ENCODE data around the gene STUM. TPM values are rescaled to one million over a fixed set of nuclear protein-coding genes. Genes with fewer than 3 reads are reported as not detected.

Gene STUM
- total and polyA plus RNA-seq, 10 of the 15 experiments (the other 5 are each of a cell fraction or from before 2014, with no cell fraction given) = under 0.01 to 0.15 (median 0.09) TPM; not detected in 5

DNA sequence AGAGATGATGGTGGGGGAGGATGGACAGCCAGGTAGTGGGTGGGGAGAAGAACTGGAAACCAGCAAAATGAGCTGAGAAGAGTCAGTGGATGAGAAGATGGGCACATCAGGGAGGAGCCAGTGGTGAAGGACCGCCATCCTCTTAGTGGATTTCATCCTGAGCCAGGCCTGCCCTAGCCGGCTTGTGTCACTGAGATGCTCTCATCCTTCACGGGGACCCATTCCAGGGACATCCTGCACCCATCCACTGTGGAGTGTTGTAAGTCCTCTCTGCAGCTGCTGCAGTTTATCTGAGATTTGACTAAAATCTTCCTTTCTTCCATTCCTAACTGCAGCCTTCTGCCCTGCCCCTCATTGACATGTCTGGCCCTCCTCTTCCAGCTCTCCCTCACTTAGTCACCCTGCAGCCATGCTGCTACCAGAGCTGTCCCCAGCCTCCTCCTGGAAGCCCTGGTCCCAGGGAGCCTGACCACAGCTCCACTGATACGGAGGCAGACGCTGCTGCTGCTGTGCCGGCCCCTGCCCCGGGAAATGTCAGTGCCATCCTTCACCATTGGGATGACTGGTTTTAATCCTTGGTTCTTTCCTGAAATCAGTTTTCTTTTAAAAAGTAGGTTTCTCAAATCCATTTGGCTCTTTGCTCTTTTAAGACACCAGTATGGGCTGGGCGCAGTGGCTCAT lies 33.2 kb downstream of the STUM start (continued):
- TF ChIP-seq, protein P1, sequence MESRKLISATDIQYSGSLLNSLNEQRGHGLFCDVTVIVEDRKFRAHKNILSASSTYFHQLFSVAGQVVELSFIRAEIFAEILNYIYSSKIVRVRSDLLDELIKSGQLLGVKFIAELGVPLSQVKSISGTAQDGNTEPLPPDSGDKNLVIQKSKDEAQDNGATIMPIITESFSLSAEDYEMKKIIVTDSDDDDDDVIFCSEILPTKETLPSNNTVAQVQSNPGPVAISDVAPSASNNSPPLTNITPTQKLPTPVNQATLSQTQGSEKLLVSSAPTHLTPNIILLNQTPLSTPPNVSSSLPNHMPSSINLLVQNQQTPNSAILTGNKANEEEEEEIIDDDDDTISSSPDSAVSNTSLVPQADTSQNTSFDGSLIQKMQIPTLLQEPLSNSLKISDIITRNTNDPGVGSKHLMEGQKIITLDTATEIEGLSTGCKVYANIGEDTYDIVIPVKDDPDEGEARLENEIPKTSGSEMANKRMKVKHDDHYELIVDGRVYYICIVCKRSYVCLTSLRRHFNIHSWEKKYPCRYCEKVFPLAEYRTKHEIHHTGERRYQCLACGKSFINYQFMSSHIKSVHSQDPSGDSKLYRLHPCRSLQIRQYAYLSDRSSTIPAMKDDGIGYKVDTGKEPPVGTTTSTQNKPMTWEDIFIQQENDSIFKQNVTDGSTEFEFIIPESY (IDR thresholded peaks at IDR 0.05) = no peak
- TF ChIP-seq, protein P2, sequence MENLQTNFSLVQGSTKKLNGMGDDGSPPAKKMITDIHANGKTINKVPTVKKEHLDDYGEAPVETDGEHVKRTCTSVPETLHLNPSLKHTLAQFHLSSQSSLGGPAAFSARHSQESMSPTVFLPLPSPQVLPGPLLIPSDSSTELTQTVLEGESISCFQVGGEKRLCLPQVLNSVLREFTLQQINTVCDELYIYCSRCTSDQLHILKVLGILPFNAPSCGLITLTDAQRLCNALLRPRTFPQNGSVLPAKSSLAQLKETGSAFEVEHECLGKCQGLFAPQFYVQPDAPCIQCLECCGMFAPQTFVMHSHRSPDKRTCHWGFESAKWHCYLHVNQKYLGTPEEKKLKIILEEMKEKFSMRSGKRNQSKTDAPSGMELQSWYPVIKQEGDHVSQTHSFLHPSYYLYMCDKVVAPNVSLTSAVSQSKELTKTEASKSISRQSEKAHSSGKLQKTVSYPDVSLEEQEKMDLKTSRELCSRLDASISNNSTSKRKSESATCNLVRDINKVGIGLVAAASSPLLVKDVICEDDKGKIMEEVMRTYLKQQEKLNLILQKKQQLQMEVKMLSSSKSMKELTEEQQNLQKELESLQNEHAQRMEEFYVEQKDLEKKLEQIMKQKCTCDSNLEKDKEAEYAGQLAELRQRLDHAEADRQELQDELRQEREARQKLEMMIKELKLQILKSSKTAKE (IDR thresholded peaks at IDR 0.05; ENCODE audit: low read depth, poor library complexity, severe bottlenecking) = no peak
- TF ChIP-seq, protein P3, sequence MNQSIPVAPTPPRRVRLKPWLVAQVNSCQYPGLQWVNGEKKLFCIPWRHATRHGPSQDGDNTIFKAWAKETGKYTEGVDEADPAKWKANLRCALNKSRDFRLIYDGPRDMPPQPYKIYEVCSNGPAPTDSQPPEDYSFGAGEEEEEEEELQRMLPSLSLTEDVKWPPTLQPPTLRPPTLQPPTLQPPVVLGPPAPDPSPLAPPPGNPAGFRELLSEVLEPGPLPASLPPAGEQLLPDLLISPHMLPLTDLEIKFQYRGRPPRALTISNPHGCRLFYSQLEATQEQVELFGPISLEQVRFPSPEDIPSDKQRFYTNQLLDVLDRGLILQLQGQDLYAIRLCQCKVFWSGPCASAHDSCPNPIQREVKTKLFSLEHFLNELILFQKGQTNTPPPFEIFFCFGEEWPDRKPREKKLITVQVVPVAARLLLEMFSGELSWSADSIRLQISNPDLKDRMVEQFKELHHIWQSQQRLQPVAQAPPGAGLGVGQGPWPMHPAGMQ (IDR thresholded peaks at IDR 0.05; ENCODE audit: borderline replicate concordance) = no peak

DNA sequence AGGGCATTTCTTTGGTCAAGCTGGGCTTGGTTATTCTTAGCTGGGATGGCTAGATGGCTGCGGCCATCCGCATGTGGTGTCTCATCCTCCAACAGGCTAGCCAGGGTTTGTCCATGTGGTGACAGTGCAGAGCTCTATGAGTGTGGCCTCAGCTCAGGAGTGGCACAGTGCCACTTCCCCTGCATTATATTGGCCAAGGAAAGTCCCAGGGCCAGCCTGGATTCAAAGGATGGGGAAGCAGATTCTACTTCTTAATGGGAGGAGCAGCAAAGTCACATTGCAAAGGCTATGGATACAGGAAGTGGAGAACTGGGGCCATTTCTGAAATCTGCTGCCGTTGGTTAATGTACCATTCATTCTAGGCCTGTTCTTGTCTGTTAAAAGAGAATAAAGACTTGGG lies 34.4 kb downstream of the STUM start:
- H3K27me3 ChIP-seq (replicated peaks in 1 of 2; ENCODE audit: control insufficient read depth in 2 of 2, insufficient read depth in 2 of 2, low read length in 1 of 2) = peaks cover 0 to 2% of the 10 kb centered on the region in 2 experiments; a peak in 3 of 4 replicates
- no TSS peak for BruUV-seq (replicated peaks)
- no peaks in the 10 kb centered on the region for H3K4me1 ChIP-seq (ENCODE audit: control insufficient read depth, insufficient read depth, low read length)
- POLR2A ChIA-PET = no interaction called here
- no peak overlapping the region for H3K4me2 ChIP-seq (ENCODE audit: control insufficient read depth, insufficient read depth)
- DNase-seq (ENCODE audit: low read depth, low spot score) = no peak
- no peak for FAIRE-seq
- no peak overlapping the region for H3K27ac ChIP-seq (ENCODE audit: control insufficient read depth, insufficient read depth)
- no peak overlapping the region for H3K9ac ChIP-seq (ENCODE audit: control insufficient read depth, insufficient read depth, low read length)
- H2AFZ ChIP-seq (ENCODE audit: control insufficient read depth, low read depth, low read length) = no peak overlapping the region
- 76% methylated on average over 3 of the region's 3 CpGs for WGBS (ENCODE audit: insufficient coverage, insufficient replicate concordance, low lambda C conversion rate, missing lambda C conversion rate)
- no peaks in the 10 kb centered on the region for H3K36me3 ChIP-seq (ENCODE audit: control insufficient read depth in 2 of 2, insufficient read depth in 2 of 2, low read length in 1 of 2)
- no peak overlapping the region for H3K4me3 ChIP-seq
- CTCF ChIA-PET = interaction anchor here (1.6 kb wide), 1 partner anchor 24 kb away, joined by 3 read pairs; no protein-coding TSS in a partner anchor
- H3K9me3 ChIP-seq (replicated peaks; ENCODE audit: control insufficient read depth, insufficient read depth, low read length) = no peaks in the 10 kb centered on the region
- no peaks in the 10 kb centered on the region for H4K20me1 ChIP-seq (ENCODE audit: control insufficient read depth, insufficient read depth)
- SMC1A ChIA-PET (ENCODE audit: uncharacterized antibody, unreplicated experiment) = no interaction called here
- in situ Hi-C loops (cut with MboI) (no loop called here), intact Hi-C loops (cut with micrococcal nuclease; ENCODE audit: unreplicated experiment) (no loop called here)
- no peaks in the 10 kb centered on the region for H3K79me2 ChIP-seq (ENCODE audit: control insufficient read depth, insufficient read depth, low read length)
- ATAC-seq = no peak
- RAD21 ChIA-PET (ENCODE audit: unreplicated experiment) = no interaction called here
- TF ChIP-seq ZZZ3 (IDR thresholded peaks at IDR 0.05; ENCODE audit: control insufficient read depth, insufficient read length, low read depth) (no peak), GATAD2B (conservative IDR thresholded peaks at IDR 0.05; ENCODE audit: low read depth) (no peak), CBFB (IDR thresholded peaks at IDR 0.05; ENCODE audit: low read depth) (no peak), YBX1 (IDR thresholded peaks at IDR 0.05) (no peak), JUNB (IDR thresholded peaks at IDR 0.05) (no peak), SUPT20H (IDR thresholded peaks at IDR 0.05; ENCODE audit: borderline replicate concordance, control insufficient read depth, low read depth, low read length) (no peak)
- TF ChIP-seq, protein P4, sequence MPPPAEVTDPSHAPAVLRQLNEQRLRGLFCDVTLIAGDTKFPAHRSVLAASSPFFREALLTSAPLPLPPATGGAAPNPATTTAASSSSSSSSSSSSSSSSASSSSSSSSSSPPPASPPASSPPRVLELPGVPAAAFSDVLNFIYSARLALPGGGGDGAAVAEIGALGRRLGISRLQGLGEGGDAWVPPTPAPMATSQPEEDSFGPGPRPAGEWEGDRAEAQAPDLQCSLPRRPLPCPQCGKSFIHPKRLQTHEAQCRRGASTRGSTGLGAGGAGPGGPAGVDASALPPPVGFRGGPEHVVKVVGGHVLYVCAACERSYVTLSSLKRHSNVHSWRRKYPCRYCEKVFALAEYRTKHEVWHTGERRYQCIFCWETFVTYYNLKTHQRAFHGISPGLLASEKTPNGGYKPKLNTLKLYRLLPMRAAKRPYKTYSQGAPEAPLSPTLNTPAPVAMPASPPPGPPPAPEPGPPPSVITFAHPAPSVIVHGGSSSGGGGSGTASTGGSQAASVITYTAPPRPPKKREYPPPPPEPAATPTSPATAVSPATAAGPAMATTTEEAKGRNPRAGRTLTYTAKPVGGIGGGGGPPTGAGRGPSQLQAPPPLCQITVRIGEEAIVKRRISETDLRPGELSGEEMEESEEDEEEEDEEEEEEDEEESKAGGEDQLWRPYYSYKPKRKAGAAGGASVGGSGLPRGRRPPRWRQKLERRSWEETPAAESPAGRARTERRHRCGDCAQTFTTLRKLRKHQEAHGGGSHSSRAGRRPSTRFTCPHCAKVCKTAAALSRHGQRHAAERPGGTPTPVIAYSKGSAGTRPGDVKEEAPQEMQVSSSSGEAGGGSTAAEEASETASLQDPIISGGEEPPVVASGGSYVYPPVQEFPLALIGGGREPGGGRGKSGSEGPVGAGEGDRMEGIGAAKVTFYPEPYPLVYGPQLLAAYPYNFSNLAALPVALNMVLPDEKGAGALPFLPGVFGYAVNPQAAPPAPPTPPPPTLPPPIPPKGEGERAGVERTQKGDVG (CRISPR knock-in tag; IDR thresholded peaks at IDR 0.05) = no peak
- TF ChIP-seq, protein P5, sequence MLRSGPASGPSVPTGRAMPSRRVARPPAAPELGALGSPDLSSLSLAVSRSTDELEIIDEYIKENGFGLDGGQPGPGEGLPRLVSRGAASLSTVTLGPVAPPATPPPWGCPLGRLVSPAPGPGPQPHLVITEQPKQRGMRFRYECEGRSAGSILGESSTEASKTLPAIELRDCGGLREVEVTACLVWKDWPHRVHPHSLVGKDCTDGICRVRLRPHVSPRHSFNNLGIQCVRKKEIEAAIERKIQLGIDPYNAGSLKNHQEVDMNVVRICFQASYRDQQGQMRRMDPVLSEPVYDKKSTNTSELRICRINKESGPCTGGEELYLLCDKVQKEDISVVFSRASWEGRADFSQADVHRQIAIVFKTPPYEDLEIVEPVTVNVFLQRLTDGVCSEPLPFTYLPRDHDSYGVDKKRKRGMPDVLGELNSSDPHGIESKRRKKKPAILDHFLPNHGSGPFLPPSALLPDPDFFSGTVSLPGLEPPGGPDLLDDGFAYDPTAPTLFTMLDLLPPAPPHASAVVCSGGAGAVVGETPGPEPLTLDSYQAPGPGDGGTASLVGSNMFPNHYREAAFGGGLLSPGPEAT (IDR thresholded peaks at IDR 0.05; ENCODE audit: low read depth) = no peak
